Uterus (tissue), 4 donors: ENCODE results near the gene CCIN. TPM values are rescaled to one million over a fixed set of nuclear protein-coding genes. Genes with fewer than 3 reads are reported as not detected.
"Not testable (repeated sequence)": the region's sequence is repeated elsewhere in the genome, so short reads cannot be mapped to it uniquely, and the experiment has no call there.

ENCODE experiments used
- DNase-seq, 2 donors: peaks; one replicate each; pipeline ENCODE4 v3.0.0-alpha.2; 2019 to 2020
- H3K27ac ChIP-seq, 2 donors: fragments of 200-600 bp; sonication (generic); 1 replicate in 1 of 2; 2 replicates in 1 of 2; pipeline ENCODE4 v1.5.1; 2016 to 2018
- H3K27me3 ChIP-seq, 2 donors: fragments of 200-600 bp; sonication (generic); one replicate each; pipeline ENCODE4 v1.5.1; 2018 to 2019; ENCODE audit warnings: control low read depth in 1 of 2
- H3K36me3 ChIP-seq, 2 donors: fragments of 200-600 bp; sonication (generic); one replicate each; pipeline ENCODE4 v1.5.1; 2019; ENCODE audit warnings: control low read depth in 1 of 2
- H3K4me1 ChIP-seq, 2 donors: fragments of 200-600 bp; sonication (generic); one replicate each; pipeline ENCODE4 v1.5.1; 2018 to 2019; ENCODE audit warnings: control low read depth in 1 of 2
- H3K4me3 ChIP-seq, 2 donors: fragments of 200-600 bp; sonication (generic); 1 replicate in 1 of 2; 2 replicates in 1 of 2; pipeline ENCODE4 v1.5.1; 2018 to 2019; ENCODE audit warnings: mild to moderate bottlenecking in 1 of 2
- H3K9me3 ChIP-seq, 2 donors: fragments of 200-600 bp; sonication (generic); one replicate each; pipeline ENCODE4 v1.5.1; 2019; ENCODE audit warnings: control low read depth in 1 of 2
- CTCF ChIP-seq, 4 experiments: fragments of 200-600 bp in 2 of 4; fragments of 450-650 bp in 2 of 4; sonication (generic) in 2 of 4; IDR thresholded peaks; one replicate each; pipeline ENCODE4 v1.5.1; 2016 to 2019; ENCODE audit warnings: antibody characterized with exemption in 4 of 4, mild to moderate bottlenecking in 2 of 4, moderate library complexity in 1 of 4
- POLR2A ChIP-seq, 2 donors: fragments of 450-650 bp; IDR thresholded peaks; one replicate each; pipeline ENCODE4 v1.6.1; 2016; ENCODE audit warnings: antibody characterized with exemption in 2 of 2, mild to moderate bottlenecking in 1 of 2, moderate library complexity in 1 of 2
- intact Hi-C: fragments of 100-400 bp; cut with DNase I; formaldehyde crosslinking; loops from one replicate; pipeline ENCODE4 v1.15.1; 2023; ENCODE audit warnings: low total_unique reads
- total RNA-seq, 4 donors: library from RNA; depleted of rRNA in 3 of 4; stranded (reverse); fragments of >200 nt in 3 of 4; gene quantifications; one replicate each; pipeline versions ENCODE4 v1.1.0 to v1.2.4, GENCODE V29; 2014 to 2023
- donor health status: DM: yes; HTN: yes; CAD: no.

The CCIN gene
- total RNA-seq, 4 donors from 2014 or later = 0.26 to 1.6 (median 0.99) TPM

GRCh38 chr9:36169708-36170107, 520 bp downstream of the CCIN start:
- no peak for TF ChIP-seq CTCF (IDR thresholded peaks at IDR 0.05)
- no peak for TF ChIP-seq POLR2A (IDR thresholded peaks at IDR 0.05)
- Histone ChIP-seq H3K27ac (no peak overlapping the region), H3K27me3 (no peaks in the 10 kb centered on the region), H3K4me3 (no peak overlapping the region), H3K36me3 (no peaks in the 10 kb centered on the region), H3K9me3 (no peaks in the 10 kb centered on the region), H3K4me1 (peaks cover 0 to 6% of the 10 kb centered on the region in 2 donors)
- no peak for DNase-seq
- intact Hi-C loops = loop anchor here (10.0 kb wide), 1 partner anchor 65 kb away; no protein-coding TSS in a partner anchor

GRCh38 chr9:36170531-36170930, 1.3 kb downstream of the CCIN start:
- Histone ChIP-seq H3K36me3 (no peaks in the 10 kb centered on the region), H3K4me1 (no peaks in the 10 kb centered on the region), H3K27me3 (no peaks in the 10 kb centered on the region), H3K4me3 (no peak overlapping the region), H3K9me3 (no peaks in the 10 kb centered on the region), H3K27ac (no peak overlapping the region)
- no peak for TF ChIP-seq POLR2A (IDR thresholded peaks at IDR 0.05)
- no peak for DNase-seq
- intact Hi-C loops = no loop called here

GRCh38 chr9:36173861-36174260, 4.7 kb downstream of the CCIN start:
- no peak for DNase-seq
- Histone ChIP-seq H3K27ac (no peak overlapping the region), H3K36me3 (no peaks in the 10 kb centered on the region), H3K4me1 (no peaks in the 10 kb centered on the region), H3K4me3 (no peak overlapping the region), H3K9me3 (no peaks in the 10 kb centered on the region), H3K27me3 (no peaks in the 10 kb centered on the region)
- TF ChIP-seq CTCF (IDR thresholded peaks at IDR 0.05) (no peak), POLR2A (IDR thresholded peaks at IDR 0.05) (no peak)
- intact Hi-C loops = no loop called here

GRCh38 chr9:36174271-36174670, 5.1 kb downstream of the CCIN start:
- TF ChIP-seq POLR2A (IDR thresholded peaks at IDR 0.05) (no peak), CTCF (IDR thresholded peaks at IDR 0.05) (no peak)
- no peak for DNase-seq
- Histone ChIP-seq H3K4me3 (no peak overlapping the region), H3K9me3 (no peaks in the 10 kb centered on the region), H3K27ac (no peak overlapping the region), H3K36me3 (no peaks in the 10 kb centered on the region), H3K4me1 (no peaks in the 10 kb centered on the region), H3K27me3 (no peaks in the 10 kb centered on the region)
- intact Hi-C loops = no loop called here

GRCh38 chr9:36174731-36175130, 5.5 kb downstream of the CCIN start:
- H3K27me3 ChIP-seq = no peaks in the 10 kb centered on the region
- no peak for DNase-seq
- intact Hi-C loops = no loop called here

GRCh38 chr9:36175209-36175608, 6.0 kb downstream of the CCIN start:
- H3K4me1 ChIP-seq, intact Hi-C loops, H3K27me3 ChIP-seq: not testable (repeated sequence)

More at GRCh38 chr9:36174731-36175130, 5.5 kb downstream of the CCIN start:
- H3K27ac ChIP-seq = no peak overlapping the region
- no peaks in the 10 kb centered on the region for H3K4me1 ChIP-seq
- no peaks in the 10 kb centered on the region for H3K9me3 ChIP-seq
- TF ChIP-seq CTCF (IDR thresholded peaks at IDR 0.05) = no peak
- no peak for TF ChIP-seq POLR2A (IDR thresholded peaks at IDR 0.05)
- no peaks in the 10 kb centered on the region for H3K36me3 ChIP-seq
- H3K4me3 ChIP-seq = no peak overlapping the region

DNA sequence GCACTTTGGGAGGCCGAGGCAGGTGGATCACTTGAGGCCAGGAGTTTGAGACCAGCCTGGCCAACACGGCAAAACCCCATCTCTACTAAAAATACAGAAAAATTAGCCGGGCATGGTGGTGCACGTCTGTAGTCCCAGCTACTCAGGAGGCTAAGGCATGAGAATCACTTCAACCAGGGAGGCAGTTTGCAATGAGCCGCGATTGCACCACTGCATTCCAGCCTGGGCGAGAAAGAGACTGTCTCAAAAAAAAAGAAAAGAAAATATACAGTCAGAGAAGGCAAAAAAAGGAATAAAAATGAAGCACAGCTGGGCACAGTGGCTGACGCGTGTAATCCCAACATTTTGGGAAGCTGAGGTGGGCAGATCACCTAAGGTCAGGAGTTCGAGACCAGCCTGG, 7.3 kb downstream of the CCIN start:
- H3K4me3 ChIP-seq = not testable (repeated sequence)

More at GRCh38 chr9:36175209-36175608, 6.0 kb downstream of the CCIN start:
- not testable (repeated sequence) for H3K27ac ChIP-seq, H3K4me3 ChIP-seq, DNase-seq, H3K36me3 ChIP-seq, H3K9me3 ChIP-seq

More for the DNA sequence above, 7.3 kb downstream of the CCIN start:
- DNase-seq, H3K4me1 ChIP-seq, H3K27ac ChIP-seq, H3K9me3 ChIP-seq, H3K27me3 ChIP-seq, intact Hi-C loops, H3K36me3 ChIP-seq: not testable (repeated sequence)
